A549 treated with AZD9567 at 1 μM for 4 hours (cell line): Measurements from ENCODE around the gene DNM3. TPM values are rescaled to one million over a fixed set of nuclear protein-coding genes. Genes with fewer than 3 reads are reported as not detected.

Source experiments
- total RNA-seq: library from RNA; stranded (reverse); fragments of 200-300 nt; extraction: Qiagen RNA extraction; gene quantifications from 5 replicates; pipeline ENCODE4 v1.2.3, GENCODE V29; 2022; ENCODE audit not compliant: insufficient read depth

Gene DNM3
- 0.46 to 0.72 TPM (median 0.53 TPM) in 4 of 5 replicates, not detected in the other for total RNA-seq

GRCh38 chr1:171841050-171841910, at the start of gene DNM3:
DNM3 (plus strand) TSS chr1:171841498; CDS start chr1:171841657, 159 bp downstream.

DNA sequence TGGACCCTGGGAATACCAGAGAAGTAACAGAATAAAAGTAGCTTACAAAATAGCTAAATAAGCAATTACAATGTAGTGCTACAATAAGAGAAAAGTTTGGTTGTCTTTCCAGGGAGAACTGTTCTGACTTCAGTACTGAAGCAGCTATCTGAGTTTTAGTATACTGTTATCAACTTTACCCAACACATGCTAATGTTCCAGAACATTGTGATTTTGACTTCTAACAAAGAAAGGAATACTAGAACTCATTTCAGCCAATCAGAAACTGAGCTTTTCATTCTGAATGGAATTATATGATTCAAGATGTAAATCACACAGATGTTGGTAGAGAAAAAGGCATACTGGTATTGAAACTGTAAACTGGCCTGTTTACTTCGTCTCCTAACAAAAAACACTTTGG, 579.1 kb downstream of the DNM3 start, which contains the start of gene C1orf105:
C1orf105 (plus strand) TSS at position 301 of the 400 bp plus-strand sequence. CDS start 201 bp downstream, outside the sequence.

GRCh38 chr1:172443666-172444453, 602.6 kb downstream of the DNM3 start, which contains the start of gene PIGC:
PIGC (minus strand) TSS chr1:172444069; CDS start chr1:172442622, 1,447 bp downstream.

Other genes starting within 250 kb of the DNM3 start
- not detected in 5 replicates for gene MYOCOS, start 219.3 kb upstream of the DNM3 start, total RNA-seq
- not detected in 5 replicates for gene MYOC, start 188.8 kb upstream of the DNM3 start, total RNA-seq
- gene VAMP4, start 99.4 kb upstream of the DNM3 start, total RNA-seq, result 1.2 to 5.0 TPM (median 4.5 TPM) in 5 replicates
- 38.3 to 45.2 TPM (median 41.8 TPM) in 5 replicates for gene METTL13, start 59.8 kb upstream of the DNM3 start, total RNA-seq